Measurements from ENCODE around the gene LTBP1. TPM values are rescaled to one million over a fixed set of nuclear protein-coding genes. Genes with fewer than 3 reads are reported as not detected.

LTBP1 gene
- total RNA-seq, 1 experiment from 2014 or later, result 12.5 TPM

DNA sequence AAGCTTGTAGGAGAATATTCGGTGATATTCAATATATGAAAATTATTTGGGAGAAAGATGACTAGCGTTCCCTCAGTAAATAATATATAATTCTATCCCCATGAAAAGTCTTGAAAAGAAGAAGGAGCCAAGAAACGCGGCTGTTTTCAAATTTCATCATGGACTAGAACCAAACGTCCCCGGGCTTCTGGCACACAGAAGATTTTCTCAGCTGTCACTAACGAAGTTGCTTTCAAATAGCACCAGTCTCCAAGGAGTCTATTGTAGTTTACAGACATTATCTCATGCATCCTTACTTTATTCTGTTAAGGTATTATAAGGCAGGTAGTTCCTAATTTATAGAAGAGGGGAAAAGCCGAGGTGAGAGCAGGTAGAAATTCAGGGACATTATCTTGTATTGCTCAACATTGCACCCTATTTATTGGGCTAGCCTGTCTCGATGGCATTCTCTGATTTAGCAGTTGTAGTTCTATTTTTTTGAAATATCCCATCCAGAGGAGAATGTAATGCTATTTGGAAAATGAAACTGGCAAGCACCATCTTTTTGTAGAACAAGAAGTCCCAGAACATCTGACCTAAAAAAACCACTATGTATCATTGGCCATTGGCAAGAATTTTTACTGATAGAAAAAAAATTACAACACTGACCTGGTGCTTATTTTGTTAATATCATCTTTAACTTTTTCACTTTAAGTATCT, 331.6 kb downstream of the LTBP1 start:
- POLR2A ChIA-PET, result no interaction called here
- Histone ChIP-seq H3K27me3 (ENCODE audit: control insufficient read depth, insufficient read depth, low read length) (no peaks in the 10 kb centered on the region), H3K4me3 (ENCODE audit: low read depth in 2 of 2, low read length in 2 of 2) (no peak overlapping the region), H3K27ac (ENCODE audit: low read length) (no peak overlapping the region), H3K4me1 (ENCODE audit: control insufficient read depth, insufficient read depth, low read length) (no peaks in the 10 kb centered on the region; the same call in 1 of the 2 replicates), H3K36me3 (ENCODE audit: control insufficient read depth, insufficient read depth, low read length) (no peaks in the 10 kb centered on the region), H3K9me3 (ENCODE audit: control insufficient read depth, insufficient read depth, low read depth, low read length) (no peaks in the 10 kb centered on the region)
- DNase-seq (ENCODE audit: low read depth, low spot score) (no peak), ATAC-seq (no peak)
- BruUV-seq (replicated peaks), result no TSS peak
- no peak for TF ChIP-seq SIN3A (IDR thresholded peaks at IDR 0.05; ENCODE audit: borderline replicate concordance, insufficient read depth, low read depth, low read length)
- in situ Hi-C loops (cut with HindIII; ENCODE audit: low pct_unique_long_range_greater_than_20kb, low sequenced_read_pairs) (no loop called here), intact Hi-C loops (cut with micrococcal nuclease; ENCODE audit: unreplicated experiment) (no loop called here)
- CTCF ChIA-PET, result no interaction called here

DNA sequence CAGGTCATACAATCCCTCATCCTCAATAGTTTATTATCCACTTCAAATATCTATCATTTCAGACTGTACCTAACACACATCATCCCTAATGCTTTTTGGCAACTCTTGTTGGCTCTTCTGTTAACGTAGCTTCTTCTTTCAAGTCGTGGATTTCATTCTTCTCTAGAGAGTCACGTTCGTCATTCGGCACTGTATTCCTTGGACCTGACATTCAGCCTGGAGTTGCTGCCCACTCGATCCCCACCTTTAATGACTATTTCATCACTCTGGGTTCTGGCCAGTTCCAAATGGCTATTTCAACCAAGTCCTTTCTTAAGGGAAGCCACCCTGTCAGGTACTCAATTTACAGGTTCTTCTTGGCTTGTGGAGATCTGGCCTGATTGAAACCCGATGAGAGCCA, 337.5 kb downstream of the LTBP1 start:
- Histone ChIP-seq H3K4me3 (ENCODE audit: low read depth in 2 of 2, low read length in 2 of 2) (no peak overlapping the region), H3K27me3 (ENCODE audit: control insufficient read depth, insufficient read depth, low read length) (no peaks in the 10 kb centered on the region), H3K9me3 (ENCODE audit: control insufficient read depth, insufficient read depth, low read depth, low read length) (no peaks in the 10 kb centered on the region), H3K36me3 (ENCODE audit: control insufficient read depth, insufficient read depth, low read length) (no peaks in the 10 kb centered on the region), H3K4me1 (ENCODE audit: control insufficient read depth, insufficient read depth, low read length) (no peaks in the 10 kb centered on the region), H3K27ac (ENCODE audit: low read length) (no peak overlapping the region)
- BruUV-seq (replicated peaks), result no TSS peak
- CTCF ChIA-PET, result no interaction called here
- ATAC-seq (no peak), DNase-seq (ENCODE audit: low read depth, low spot score) (no peak)
- intact Hi-C loops (cut with micrococcal nuclease; ENCODE audit: unreplicated experiment) (no loop called here), in situ Hi-C loops (cut with HindIII; ENCODE audit: low pct_unique_long_range_greater_than_20kb, low sequenced_read_pairs) (no loop called here)
- no peak for TF ChIP-seq SIN3A (IDR thresholded peaks at IDR 0.05; ENCODE audit: borderline replicate concordance, insufficient read depth, low read depth, low read length)
- TF ChIP-seq, protein P1, sequence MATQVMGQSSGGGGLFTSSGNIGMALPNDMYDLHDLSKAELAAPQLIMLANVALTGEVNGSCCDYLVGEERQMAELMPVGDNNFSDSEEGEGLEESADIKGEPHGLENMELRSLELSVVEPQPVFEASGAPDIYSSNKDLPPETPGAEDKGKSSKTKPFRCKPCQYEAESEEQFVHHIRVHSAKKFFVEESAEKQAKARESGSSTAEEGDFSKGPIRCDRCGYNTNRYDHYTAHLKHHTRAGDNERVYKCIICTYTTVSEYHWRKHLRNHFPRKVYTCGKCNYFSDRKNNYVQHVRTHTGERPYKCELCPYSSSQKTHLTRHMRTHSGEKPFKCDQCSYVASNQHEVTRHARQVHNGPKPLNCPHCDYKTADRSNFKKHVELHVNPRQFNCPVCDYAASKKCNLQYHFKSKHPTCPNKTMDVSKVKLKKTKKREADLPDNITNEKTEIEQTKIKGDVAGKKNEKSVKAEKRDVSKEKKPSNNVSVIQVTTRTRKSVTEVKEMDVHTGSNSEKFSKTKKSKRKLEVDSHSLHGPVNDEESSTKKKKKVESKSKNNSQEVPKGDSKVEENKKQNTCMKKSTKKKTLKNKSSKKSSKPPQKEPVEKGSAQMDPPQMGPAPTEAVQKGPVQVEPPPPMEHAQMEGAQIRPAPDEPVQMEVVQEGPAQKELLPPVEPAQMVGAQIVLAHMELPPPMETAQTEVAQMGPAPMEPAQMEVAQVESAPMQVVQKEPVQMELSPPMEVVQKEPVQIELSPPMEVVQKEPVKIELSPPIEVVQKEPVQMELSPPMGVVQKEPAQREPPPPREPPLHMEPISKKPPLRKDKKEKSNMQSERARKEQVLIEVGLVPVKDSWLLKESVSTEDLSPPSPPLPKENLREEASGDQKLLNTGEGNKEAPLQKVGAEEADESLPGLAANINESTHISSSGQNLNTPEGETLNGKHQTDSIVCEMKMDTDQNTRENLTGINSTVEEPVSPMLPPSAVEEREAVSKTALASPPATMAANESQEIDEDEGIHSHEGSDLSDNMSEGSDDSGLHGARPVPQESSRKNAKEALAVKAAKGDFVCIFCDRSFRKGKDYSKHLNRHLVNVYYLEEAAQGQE (IDR thresholded peaks at IDR 0.05; ENCODE audit: insufficient read depth in 1 of 2, low read depth in 2 of 2, low read length in 1 of 2), result no peak
- no peak for TF ChIP-seq TCF7L2 (IDR thresholded peaks at IDR 0.05; ENCODE audit: low read depth, low read length)
- TF ChIP-seq, protein P2, sequence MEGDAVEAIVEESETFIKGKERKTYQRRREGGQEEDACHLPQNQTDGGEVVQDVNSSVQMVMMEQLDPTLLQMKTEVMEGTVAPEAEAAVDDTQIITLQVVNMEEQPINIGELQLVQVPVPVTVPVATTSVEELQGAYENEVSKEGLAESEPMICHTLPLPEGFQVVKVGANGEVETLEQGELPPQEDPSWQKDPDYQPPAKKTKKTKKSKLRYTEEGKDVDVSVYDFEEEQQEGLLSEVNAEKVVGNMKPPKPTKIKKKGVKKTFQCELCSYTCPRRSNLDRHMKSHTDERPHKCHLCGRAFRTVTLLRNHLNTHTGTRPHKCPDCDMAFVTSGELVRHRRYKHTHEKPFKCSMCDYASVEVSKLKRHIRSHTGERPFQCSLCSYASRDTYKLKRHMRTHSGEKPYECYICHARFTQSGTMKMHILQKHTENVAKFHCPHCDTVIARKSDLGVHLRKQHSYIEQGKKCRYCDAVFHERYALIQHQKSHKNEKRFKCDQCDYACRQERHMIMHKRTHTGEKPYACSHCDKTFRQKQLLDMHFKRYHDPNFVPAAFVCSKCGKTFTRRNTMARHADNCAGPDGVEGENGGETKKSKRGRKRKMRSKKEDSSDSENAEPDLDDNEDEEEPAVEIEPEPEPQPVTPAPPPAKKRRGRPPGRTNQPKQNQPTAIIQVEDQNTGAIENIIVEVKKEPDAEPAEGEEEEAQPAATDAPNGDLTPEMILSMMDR (IDR thresholded peaks at IDR 0.05), result no peak
- no peak for TF ChIP-seq POLR2AphosphoS5 (IDR thresholded peaks at IDR 0.05; ENCODE audit: low read depth, low read length)
- POLR2A ChIA-PET, result no interaction called here

DNA sequence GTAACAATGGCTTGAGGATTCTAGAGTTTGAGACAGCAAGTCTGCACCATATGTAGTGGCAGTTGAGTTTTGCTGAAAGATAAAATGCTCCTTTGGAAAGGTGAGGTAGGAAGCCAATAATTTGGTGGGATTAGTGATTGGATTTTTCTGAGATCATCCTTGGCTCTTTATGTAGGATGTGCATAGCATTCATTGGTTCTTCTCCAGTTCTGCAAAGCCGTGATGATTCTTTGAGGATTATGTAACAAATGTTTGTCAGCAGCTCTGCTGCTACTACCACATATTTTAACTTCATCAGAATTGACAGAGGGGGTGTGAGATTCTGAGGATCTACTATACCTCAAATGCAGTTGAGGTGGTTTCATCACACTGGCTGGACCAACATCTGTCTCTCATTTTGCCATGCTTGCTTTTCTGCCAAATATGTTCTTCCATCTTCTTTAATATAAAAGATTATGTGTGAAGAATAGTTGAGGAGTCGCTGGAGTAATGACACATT, 340.8 kb downstream of the LTBP1 start:
- no peak overlapping the region for H3K4me3 ChIP-seq (ENCODE audit: low read depth in 2 of 2, low read length in 2 of 2)
- no peaks in the 10 kb centered on the region for H3K36me3 ChIP-seq (ENCODE audit: control insufficient read depth, insufficient read depth, low read length)
- DNase-seq (ENCODE audit: low read depth, low spot score), result no peak
- in situ Hi-C loops (cut with HindIII; ENCODE audit: low pct_unique_long_range_greater_than_20kb, low sequenced_read_pairs), result no loop called here
- TF ChIP-seq SIN3A (IDR thresholded peaks at IDR 0.05; ENCODE audit: borderline replicate concordance, insufficient read depth, low read depth, low read length) (no peak), TCF7L2 (IDR thresholded peaks at IDR 0.05; ENCODE audit: low read depth, low read length) (no peak), POLR2AphosphoS5 (IDR thresholded peaks at IDR 0.05; ENCODE audit: low read depth, low read length) (no peak)
- TF ChIP-seq, protein P2 (IDR thresholded peaks at IDR 0.05), result no peak
- TF ChIP-seq, protein P1 (IDR thresholded peaks at IDR 0.05; ENCODE audit: insufficient read depth in 1 of 2, low read depth in 2 of 2, low read length in 1 of 2), result no peak
- ChIA-PET POLR2A (no interaction called here), CTCF (no interaction called here)
- ATAC-seq, result no peak
- BruUV-seq (replicated peaks), result no TSS peak
- intact Hi-C loops (cut with micrococcal nuclease; ENCODE audit: unreplicated experiment), result no loop called here
- H3K27ac ChIP-seq (ENCODE audit: low read length), result no peak overlapping the region
- H3K9me3 ChIP-seq (ENCODE audit: control insufficient read depth, insufficient read depth, low read depth, low read length), result no peaks in the 10 kb centered on the region
- peaks cover 11% of the 10 kb centered on the region for H3K4me1 ChIP-seq (ENCODE audit: control insufficient read depth, insufficient read depth, low read length)
- H3K27me3 ChIP-seq (ENCODE audit: control insufficient read depth, insufficient read depth, low read length), result no peaks in the 10 kb centered on the region

Data from Panc1 (cell line).